ENCODE data around the gene CDKL5.

The CDKL5 gene

DNA sequence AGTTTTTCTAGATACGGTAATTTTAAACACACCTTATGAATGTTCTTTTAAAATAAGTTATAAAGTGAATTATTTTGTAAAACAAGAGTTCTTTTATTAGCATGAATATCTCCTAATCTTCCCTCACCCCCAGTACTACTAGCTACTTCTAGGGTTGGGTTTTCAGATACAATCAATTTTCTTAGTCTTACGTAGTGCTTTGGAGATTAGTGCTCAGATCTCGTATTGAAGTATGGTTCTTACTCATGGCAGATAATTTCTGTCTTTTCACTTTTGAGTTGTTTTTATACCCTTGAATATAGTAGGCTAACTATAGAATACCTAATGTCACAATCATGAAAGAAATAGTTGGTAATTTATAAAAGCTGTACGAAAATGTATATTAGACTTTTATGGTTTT lies 43.2 kb downstream of the CDKL5 start:
- DNase-seq (ENCODE audit: low spot score in 2 of 2) (no peak), ATAC-seq (replicated peaks; ENCODE audit: extremely low read depth, poor library complexity, severe bottlenecking) (no peak)
- peaks cover 2% of the 10 kb centered on the region for H3K36me3 Mint-ChIP-seq (ENCODE audit: insufficient read depth)
- no peaks in the 10 kb centered on the region for H3K27me3 Mint-ChIP-seq
- H3K9me3 Mint-ChIP-seq, result no peaks in the 10 kb centered on the region
- no peak overlapping the region for H3K4me3 Mint-ChIP-seq
- H3K4me1 Mint-ChIP-seq, result no peaks in the 10 kb centered on the region
- no peak overlapping the region for H3K27ac Mint-ChIP-seq (ENCODE audit: low read depth)

DNA sequence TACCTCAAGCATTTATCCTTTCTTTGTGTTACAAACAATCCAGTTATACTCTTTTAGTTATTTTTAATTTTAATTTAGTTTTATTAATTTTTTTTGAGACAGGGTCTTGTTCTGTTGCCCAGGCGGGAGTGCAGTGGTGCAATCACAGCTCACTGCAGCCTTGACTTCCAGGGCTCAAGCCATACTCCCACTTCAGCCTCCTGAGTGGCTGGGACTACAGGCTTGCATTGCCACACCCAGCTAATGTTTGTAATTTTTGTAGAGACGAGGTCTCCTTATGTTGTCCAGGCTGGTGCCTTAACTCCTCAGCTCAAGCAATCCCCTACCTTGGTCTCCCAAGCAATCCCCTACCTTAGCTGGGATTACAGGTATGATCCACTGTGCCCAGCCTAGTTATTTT lies 45.9 kb downstream of the CDKL5 start:
- DNase-seq (ENCODE audit: low spot score in 2 of 2) (no peak), ATAC-seq (replicated peaks; ENCODE audit: extremely low read depth, poor library complexity, severe bottlenecking) (no peak)
- Mint-ChIP-seq H3K9me3 (no peaks in the 10 kb centered on the region), H3K27ac (ENCODE audit: low read depth) (no peak overlapping the region), H3K4me1 (no peaks in the 10 kb centered on the region), H3K27me3 (no peaks in the 10 kb centered on the region), H3K4me3 (no peak overlapping the region), H3K36me3 (ENCODE audit: insufficient read depth) (peaks cover 2% of the 10 kb centered on the region)

DNA sequence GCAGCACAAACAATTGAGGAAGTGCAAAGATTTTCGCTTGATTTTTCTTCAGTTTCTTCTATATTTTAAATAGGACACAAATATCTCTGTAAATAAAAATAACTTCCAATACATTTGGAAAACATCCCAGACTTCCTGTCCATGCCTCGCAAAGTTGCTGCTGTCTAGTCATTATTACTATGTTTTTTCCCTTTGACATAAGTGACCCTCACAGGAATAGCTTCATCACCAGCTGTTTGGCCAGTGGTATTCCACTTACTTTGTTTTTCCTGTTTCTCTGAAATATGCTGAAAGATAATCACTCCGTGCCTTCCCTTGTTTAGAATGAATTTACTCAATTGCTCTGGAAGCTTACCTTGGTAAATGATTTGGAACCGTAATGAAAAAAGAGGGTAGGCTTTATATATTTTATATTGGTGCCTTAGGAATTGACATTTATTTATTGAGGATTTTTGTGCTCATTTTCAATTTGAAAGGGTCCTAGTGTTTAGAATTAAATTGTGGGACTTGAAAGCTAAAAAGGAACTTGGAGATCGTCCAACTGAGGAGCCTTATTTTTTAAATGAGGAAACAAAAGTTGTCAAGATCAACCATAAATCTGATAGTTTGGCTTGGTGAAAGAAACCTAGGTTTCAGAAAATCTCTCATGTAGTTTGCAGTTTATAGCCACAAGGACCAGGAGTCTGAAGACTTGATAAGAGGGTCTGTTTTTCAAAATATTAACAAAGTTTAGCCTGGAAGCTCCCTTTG lies 65.6 kb downstream of the CDKL5 start:
- ATAC-seq (replicated peaks; ENCODE audit: extremely low read depth, poor library complexity, severe bottlenecking), result no peak
- H3K4me1 Mint-ChIP-seq, result no peaks in the 10 kb centered on the region
- DNase-seq (ENCODE audit: low spot score in 2 of 2), result no peak
- H3K9me3 Mint-ChIP-seq, result no peaks in the 10 kb centered on the region
- no peaks in the 10 kb centered on the region for H3K27me3 Mint-ChIP-seq
- no peak overlapping the region for H3K27ac Mint-ChIP-seq (ENCODE audit: low read depth)
- no peaks in the 10 kb centered on the region for H3K36me3 Mint-ChIP-seq (ENCODE audit: insufficient read depth)
- H3K4me3 Mint-ChIP-seq, result no peak overlapping the region

DNA sequence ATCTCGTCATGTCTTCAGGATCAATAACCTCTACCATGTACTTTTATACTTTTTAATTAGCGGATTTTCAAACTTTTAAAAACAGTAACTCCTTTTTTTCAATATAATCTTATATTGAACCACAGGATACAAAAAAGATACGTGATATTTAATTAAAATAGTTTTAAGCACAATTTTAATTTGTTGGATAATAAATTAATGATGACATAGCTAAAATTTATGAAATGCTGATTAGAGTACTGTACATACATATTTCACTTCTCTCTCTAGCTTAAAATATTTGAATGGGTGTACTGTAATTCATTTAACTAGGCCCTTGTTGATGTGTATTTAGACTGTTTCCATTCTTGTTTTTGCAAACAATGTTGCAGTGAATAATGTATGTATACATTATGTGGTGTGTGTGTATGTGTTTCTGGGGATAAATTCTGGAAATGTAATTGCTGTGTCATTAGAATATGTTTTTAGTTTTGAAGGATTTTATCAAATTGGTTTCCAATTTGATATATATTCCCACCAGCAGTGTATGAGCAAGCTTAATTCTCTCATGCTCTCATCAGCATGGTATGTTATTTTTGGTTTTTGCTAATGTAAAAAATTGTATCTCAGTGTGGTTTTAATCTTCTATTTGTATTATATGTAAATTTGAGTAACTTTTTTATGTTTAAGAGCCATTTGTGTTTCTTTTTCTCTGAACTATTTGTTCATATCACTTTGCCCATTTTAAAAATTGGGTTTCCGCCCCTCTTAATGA lies 66.4 kb downstream of the CDKL5 start:
- Mint-ChIP-seq H3K36me3 (ENCODE audit: insufficient read depth) (no peaks in the 10 kb centered on the region), H3K4me3 (no peak overlapping the region), H3K27me3 (no peaks in the 10 kb centered on the region), H3K27ac (ENCODE audit: low read depth) (no peak overlapping the region), H3K4me1 (no peaks in the 10 kb centered on the region), H3K9me3 (no peaks in the 10 kb centered on the region)
- no peak for DNase-seq (ENCODE audit: low spot score in 2 of 2)
- ATAC-seq (replicated peaks; ENCODE audit: extremely low read depth, poor library complexity, severe bottlenecking), result no peak

DNA sequence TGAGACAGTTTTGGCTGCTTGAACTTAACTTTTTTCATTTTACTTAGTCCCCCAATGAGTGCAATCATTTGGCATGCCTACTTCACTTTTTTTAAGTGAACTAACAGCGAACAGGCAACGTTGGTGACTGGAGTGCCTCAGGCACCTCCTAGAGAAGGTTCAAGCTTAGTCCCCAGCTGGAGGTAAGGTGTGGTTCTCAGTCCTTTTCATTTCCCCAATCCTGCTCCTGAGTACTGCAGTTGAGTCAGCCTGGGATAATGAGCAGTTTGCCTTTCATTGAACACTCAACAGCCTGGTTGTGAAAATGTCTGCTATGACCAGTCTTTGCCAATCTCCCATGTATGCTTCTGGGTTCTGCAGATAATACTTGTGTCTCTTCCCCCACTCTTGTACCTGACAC lies 109.5 kb downstream of the CDKL5 start:
- Mint-ChIP-seq H3K27ac (ENCODE audit: low read depth) (no peak overlapping the region), H3K27me3 (no peaks in the 10 kb centered on the region)
- no peak for ATAC-seq (replicated peaks; ENCODE audit: extremely low read depth, poor library complexity, severe bottlenecking)

DNA sequence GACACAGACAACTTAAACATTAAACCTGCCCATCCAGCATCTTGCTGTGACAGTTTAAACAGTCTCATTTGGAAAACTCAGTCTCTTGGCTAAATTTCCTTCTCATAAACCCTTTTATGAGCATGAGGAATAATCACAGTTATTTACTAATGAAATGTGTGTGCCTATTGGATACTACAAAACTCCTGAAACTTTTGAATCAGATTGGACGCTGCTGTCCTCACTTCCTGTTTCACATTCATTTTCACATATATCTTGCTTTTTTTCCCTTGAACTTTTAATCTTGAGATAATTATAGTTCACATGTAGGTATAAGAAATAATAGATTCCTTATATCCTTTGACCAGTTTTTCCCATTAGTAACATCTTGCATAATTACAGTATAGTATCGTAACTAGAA lies 111.7 kb downstream of the CDKL5 start:
- no peaks in the 10 kb centered on the region for H3K36me3 Mint-ChIP-seq (ENCODE audit: insufficient read depth)
- no peak overlapping the region for H3K27ac Mint-ChIP-seq (ENCODE audit: low read depth)
- no peaks in the 10 kb centered on the region for H3K27me3 Mint-ChIP-seq
- ATAC-seq (replicated peaks; ENCODE audit: extremely low read depth, poor library complexity, severe bottlenecking) (no peak), DNase-seq (ENCODE audit: low spot score in 2 of 2) (no peak)
- no peak overlapping the region for H3K4me3 Mint-ChIP-seq
- no peaks in the 10 kb centered on the region for H3K4me1 Mint-ChIP-seq
- no peaks in the 10 kb centered on the region for H3K9me3 Mint-ChIP-seq

More for the DNA sequence above, 109.5 kb downstream of the CDKL5 start:
- Mint-ChIP-seq H3K9me3 (no peaks in the 10 kb centered on the region), H3K4me3 (no peak overlapping the region), H3K4me1 (no peaks in the 10 kb centered on the region), H3K36me3 (ENCODE audit: insufficient read depth) (no peaks in the 10 kb centered on the region)
- no peak for DNase-seq (ENCODE audit: low spot score in 2 of 2)

DNA sequence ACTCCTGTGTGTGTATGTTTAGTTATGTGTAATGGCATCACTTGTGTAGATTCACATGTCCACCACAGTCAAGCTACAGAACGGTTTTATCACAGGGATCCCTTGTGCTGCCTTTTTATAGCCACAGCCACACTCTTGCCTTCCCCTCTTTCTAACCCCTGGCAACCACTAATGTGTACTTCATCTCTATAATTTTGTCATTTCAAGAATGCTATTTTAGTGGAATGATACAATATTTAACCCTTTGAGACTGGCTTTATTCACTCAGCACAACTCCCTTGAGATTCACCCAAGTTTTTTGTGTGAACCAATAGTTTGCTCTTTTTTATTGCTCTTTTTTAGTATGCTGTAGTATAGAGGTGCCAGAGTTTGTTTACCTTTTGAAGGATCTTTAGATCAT lies 112.1 kb downstream of the CDKL5 start:
- H3K4me1 Mint-ChIP-seq, result no peaks in the 10 kb centered on the region
- ATAC-seq (replicated peaks; ENCODE audit: extremely low read depth, poor library complexity, severe bottlenecking), result no peak
- no peak overlapping the region for H3K27ac Mint-ChIP-seq (ENCODE audit: low read depth)
- H3K4me3 Mint-ChIP-seq, result no peak overlapping the region
- no peaks in the 10 kb centered on the region for H3K27me3 Mint-ChIP-seq
- DNase-seq (ENCODE audit: low spot score in 2 of 2), result no peak
- no peaks in the 10 kb centered on the region for H3K9me3 Mint-ChIP-seq
- H3K36me3 Mint-ChIP-seq (ENCODE audit: insufficient read depth), result no peaks in the 10 kb centered on the region

DNA sequence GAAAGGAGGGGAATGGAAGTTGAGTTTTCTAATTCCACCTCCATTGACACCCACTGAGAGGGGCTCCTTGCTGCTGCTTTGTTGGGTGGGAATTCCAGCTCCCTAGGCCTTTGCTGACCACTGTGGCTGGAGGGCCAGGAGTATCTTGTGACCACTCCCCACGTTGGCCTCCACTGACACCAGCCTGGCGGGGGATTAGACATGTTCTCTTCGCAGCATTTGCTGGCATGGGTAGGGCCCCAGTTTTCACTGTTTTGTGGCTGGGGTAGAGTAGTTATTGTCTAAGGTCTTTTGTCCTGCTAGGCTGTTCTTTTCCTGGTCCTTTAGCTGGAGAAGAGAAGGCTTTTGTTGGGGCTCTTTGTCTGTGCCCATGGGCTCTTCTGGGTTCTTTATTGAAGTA lies 116.7 kb downstream of the CDKL5 start:
- no peak for ATAC-seq (replicated peaks; ENCODE audit: extremely low read depth, poor library complexity, severe bottlenecking)
- H3K4me1 Mint-ChIP-seq, result no peaks in the 10 kb centered on the region

DNA sequence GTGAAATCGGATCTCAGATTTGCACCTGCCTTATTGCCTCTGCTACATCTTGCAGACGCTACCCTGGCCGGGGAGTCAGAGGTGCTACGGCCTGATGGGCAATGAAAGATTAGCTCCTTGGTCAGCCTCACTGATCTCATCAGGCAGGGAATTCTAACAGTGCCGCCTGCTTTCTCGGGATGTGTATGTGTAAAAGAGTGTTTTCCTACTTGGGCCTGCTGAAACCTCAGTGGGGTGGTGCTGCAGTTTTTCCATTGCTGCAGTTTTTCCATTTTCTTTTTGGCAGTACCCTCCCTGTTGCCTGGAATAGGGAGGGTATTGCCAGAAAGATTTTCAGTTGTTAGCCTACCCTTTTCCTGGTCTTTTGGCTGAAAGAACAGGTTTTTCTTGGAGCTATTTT lies 117.5 kb downstream of the CDKL5 start:
- DNase-seq (ENCODE audit: low spot score in 2 of 2) (no peak), ATAC-seq (replicated peaks; ENCODE audit: extremely low read depth, poor library complexity, severe bottlenecking) (no peak)
- Mint-ChIP-seq H3K9me3 (no peaks in the 10 kb centered on the region), H3K4me1 (no peaks in the 10 kb centered on the region), H3K4me3 (no peak overlapping the region), H3K36me3 (ENCODE audit: insufficient read depth) (no peaks in the 10 kb centered on the region), H3K27ac (ENCODE audit: low read depth) (no peak overlapping the region), H3K27me3 (no peaks in the 10 kb centered on the region)

More for the DNA sequence above, 116.7 kb downstream of the CDKL5 start:
- DNase-seq (ENCODE audit: low spot score in 2 of 2), result no peak
- no peaks in the 10 kb centered on the region for H3K36me3 Mint-ChIP-seq (ENCODE audit: insufficient read depth)
- H3K9me3 Mint-ChIP-seq, result no peaks in the 10 kb centered on the region
- no peaks in the 10 kb centered on the region for H3K27me3 Mint-ChIP-seq
- no peak overlapping the region for H3K27ac Mint-ChIP-seq (ENCODE audit: low read depth)
- no peak overlapping the region for H3K4me3 Mint-ChIP-seq

DNA sequence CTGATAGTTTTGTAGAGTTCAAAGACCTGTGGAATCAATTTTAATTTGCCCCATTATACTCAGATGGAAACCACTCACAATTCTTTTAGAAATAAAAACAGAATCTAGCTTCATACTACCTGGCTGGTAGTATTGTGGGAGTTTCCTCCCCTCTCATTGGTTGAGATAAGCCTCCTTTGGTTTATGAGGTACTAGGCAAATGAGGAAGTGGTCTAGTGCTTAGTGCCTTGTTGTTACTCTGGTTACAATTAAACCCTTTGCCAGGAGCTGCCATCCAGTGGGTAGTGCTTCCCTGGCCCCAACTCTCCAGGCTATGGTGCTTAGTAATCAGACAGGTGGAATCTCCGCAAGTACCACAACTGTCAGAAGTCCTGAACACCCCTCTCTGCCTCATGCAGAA lies 118.3 kb downstream of the CDKL5 start:
- ATAC-seq (replicated peaks; ENCODE audit: extremely low read depth, poor library complexity, severe bottlenecking) (no peak), DNase-seq (ENCODE audit: low spot score in 2 of 2) (no peak)
- no peaks in the 10 kb centered on the region for H3K9me3 Mint-ChIP-seq
- no peaks in the 10 kb centered on the region for H3K36me3 Mint-ChIP-seq (ENCODE audit: insufficient read depth)
- no peak overlapping the region for H3K4me3 Mint-ChIP-seq
- no peaks in the 10 kb centered on the region for H3K27me3 Mint-ChIP-seq
- no peaks in the 10 kb centered on the region for H3K4me1 Mint-ChIP-seq
- H3K27ac Mint-ChIP-seq (ENCODE audit: low read depth), result no peak overlapping the region

DNA sequence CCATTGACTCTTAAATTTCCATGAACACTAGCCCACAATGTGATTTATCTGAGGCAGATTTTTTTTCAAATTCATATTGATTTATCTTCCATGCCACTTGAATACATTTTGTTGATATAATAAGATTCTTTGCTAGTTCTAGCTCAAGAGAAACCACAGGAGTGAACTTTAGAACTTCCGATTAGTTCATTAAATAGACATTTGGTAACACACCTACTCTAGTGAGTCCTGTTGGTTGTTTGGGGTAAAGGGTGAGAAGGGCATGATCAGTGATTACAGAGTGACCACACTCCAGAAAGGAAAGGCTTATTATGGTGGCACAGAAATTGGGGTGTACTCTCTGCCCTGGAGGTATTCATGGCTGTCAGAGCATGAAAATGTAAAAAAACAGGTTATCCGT lies 120.4 kb downstream of the CDKL5 start:
- Mint-ChIP-seq H3K36me3 (ENCODE audit: insufficient read depth) (no peaks in the 10 kb centered on the region), H3K27ac (ENCODE audit: low read depth) (no peak overlapping the region), H3K9me3 (no peaks in the 10 kb centered on the region)

DNA sequence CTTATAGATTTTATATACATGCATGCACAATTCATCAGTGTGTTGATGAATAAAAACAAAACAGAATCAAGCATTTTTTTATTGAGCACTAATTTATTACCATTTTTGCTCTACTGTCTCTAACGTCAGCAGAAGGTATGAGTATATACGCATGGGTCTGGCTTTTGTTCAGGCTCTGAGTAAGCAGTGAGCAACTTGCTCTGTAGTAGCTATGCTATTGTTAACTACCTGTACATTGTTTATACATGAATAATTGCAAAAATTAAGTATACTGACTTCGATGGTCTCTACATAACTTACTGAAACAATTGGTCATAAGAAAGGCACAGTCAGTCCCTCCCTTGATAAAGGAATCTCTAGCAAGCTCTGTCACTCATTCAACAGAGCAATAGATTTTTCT lies 123.6 kb downstream of the CDKL5 start:
- DNase-seq (ENCODE audit: low spot score in 2 of 2) (no peak), ATAC-seq (replicated peaks; ENCODE audit: extremely low read depth, poor library complexity, severe bottlenecking) (no peak)
- peaks cover 10% of the 10 kb centered on the region for H3K4me1 Mint-ChIP-seq
- no peaks in the 10 kb centered on the region for H3K9me3 Mint-ChIP-seq
- no peak overlapping the region for H3K27ac Mint-ChIP-seq (ENCODE audit: low read depth)
- no peaks in the 10 kb centered on the region for H3K27me3 Mint-ChIP-seq
- no peak overlapping the region for H3K4me3 Mint-ChIP-seq
- H3K36me3 Mint-ChIP-seq (ENCODE audit: insufficient read depth), result no peaks in the 10 kb centered on the region

More for the DNA sequence above, 120.4 kb downstream of the CDKL5 start:
- Mint-ChIP-seq H3K27me3 (no peaks in the 10 kb centered on the region), H3K4me3 (no peak overlapping the region), H3K4me1 (no peaks in the 10 kb centered on the region)
- ATAC-seq (replicated peaks; ENCODE audit: extremely low read depth, poor library complexity, severe bottlenecking), result no peak
- no peak for DNase-seq (ENCODE audit: low spot score in 2 of 2)

DNA sequence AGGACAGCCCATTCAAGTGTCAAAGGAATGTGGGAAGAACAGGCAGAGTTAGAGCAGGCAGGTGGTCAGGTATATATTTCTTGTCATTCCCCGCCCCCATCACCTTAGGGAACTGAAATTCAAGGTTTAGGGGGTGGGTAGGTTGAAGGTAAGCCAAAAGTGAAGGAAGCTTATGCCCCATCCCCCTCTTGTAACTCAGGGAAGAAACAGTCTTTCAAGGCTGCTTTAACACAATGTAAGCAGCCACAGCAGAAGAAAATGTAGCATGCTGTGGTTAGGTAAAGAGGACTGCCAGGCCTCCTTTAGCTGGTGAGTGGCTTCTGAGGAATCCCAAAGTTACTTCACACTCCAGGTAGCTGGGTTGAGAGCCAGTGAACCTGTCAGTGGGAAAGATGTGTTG lies 124.2 kb downstream of the CDKL5 start:
- H3K27me3 Mint-ChIP-seq, result no peaks in the 10 kb centered on the region
- H3K27ac Mint-ChIP-seq (ENCODE audit: low read depth), result no peak overlapping the region
- no peaks in the 10 kb centered on the region for H3K36me3 Mint-ChIP-seq (ENCODE audit: insufficient read depth)
- no peak for ATAC-seq (replicated peaks; ENCODE audit: extremely low read depth, poor library complexity, severe bottlenecking)
- peaks cover 10% of the 10 kb centered on the region for H3K4me1 Mint-ChIP-seq
- H3K4me3 Mint-ChIP-seq, result no peak overlapping the region
- H3K9me3 Mint-ChIP-seq, result no peaks in the 10 kb centered on the region
- DNase-seq (ENCODE audit: low spot score in 2 of 2), result no peak
